Stimulated activated CD8-positive, alpha-beta memory T cell treated with anti-CD3 and anti-CD28 coated beads, Interleukin-12 subunit alpha, Interleukin-12 subunit beta, amount 100 ng/mL, for 24 hours (primary cell): ENCODE results near the gene ZC3H8.

Experiments used
- DNase-seq: peaks from one replicate; pipeline ENCODE4 v3.0.0-alpha.2; 2020; ENCODE audit errors: extremely low read depth

Gene ZC3H8

GRCh38 chr2:112195167-112195766, 59.6 kb downstream of the ZC3H8 start:
- no peak for DNase-seq

- DNase-seq = no peak
Observed at GRCh38 chr2:112194482-112194881, 60.4 kb downstream of the ZC3H8 start.

GRCh38 chr2:112194028-112194427, 60.8 kb downstream of the ZC3H8 start:
- DNase-seq = no peak

- no peak for DNase-seq
Observed at GRCh38 chr2:112189001-112189556, 65.8 kb downstream of the ZC3H8 start.

- peak; percentile 42 for DNase-seq
Observed at GRCh38 chr2:112187805-112188596, 66.8 kb downstream of the ZC3H8 start.

GRCh38 chr2:112187046-112187715, 67.7 kb downstream of the ZC3H8 start:
- DNase-seq = no peak

- no peak for DNase-seq
Observed at GRCh38 chr2:112185131-112185530, 69.7 kb downstream of the ZC3H8 start.

- no peak for DNase-seq
Observed at GRCh38 chr2:112184121-112184520, 70.7 kb downstream of the ZC3H8 start.

GRCh38 chr2:112183327-112184025, 71.4 kb downstream of the ZC3H8 start:
- no peak for DNase-seq

- DNase-seq = no peak
Observed at GRCh38 chr2:112182581-112183034, 72.2 kb downstream of the ZC3H8 start.

- DNase-seq = no peak
Observed at GRCh38 chr2:112181571-112182290, 73.1 kb downstream of the ZC3H8 start.

- no peak for DNase-seq
Observed at GRCh38 chr2:112175958-112176573, 78.8 kb downstream of the ZC3H8 start.

- DNase-seq = no peak
Observed at GRCh38 chr2:112175333-112175732, 79.5 kb downstream of the ZC3H8 start.

- no peak for DNase-seq
Observed at GRCh38 chr2:112174383-112174782, 80.5 kb downstream of the ZC3H8 start.

- no peak for DNase-seq
Observed at GRCh38 chr2:112173646-112174319, 81.1 kb downstream of the ZC3H8 start.

- DNase-seq = no peak
Observed at GRCh38 chr2:112170495-112170894, 84.3 kb downstream of the ZC3H8 start.

- no peak for DNase-seq
Observed at GRCh38 chr2:112168422-112169124, 86.3 kb downstream of the ZC3H8 start.

GRCh38 chr2:112166806-112167499, 87.9 kb downstream of the ZC3H8 start:
- DNase-seq = no peak

GRCh38 chr2:112165296-112165695, 89.5 kb downstream of the ZC3H8 start:
- DNase-seq = no peak
